Neutrophil (primary cell): Measurements from ENCODE around the gene SLC8B1.

ENCODE experiments used
- H3K27ac ChIP-seq: fragments of 200-600 bp; sonication (generic); 2 replicates; pipeline ENCODE4 v1.5.1; 2016; ENCODE audit warnings: mild to moderate bottlenecking, moderate library complexity
- H3K27me3 ChIP-seq: fragments of 200-600 bp; sonication (generic); 2 replicates; pipeline ENCODE4 v1.6.0; 2016; ENCODE audit warnings: mild to moderate bottlenecking
- H3K36me3 ChIP-seq: fragments of 200-600 bp; sonication (generic); 2 replicates; pipeline ENCODE4 v1.5.1; 2017
- H3K4me1 ChIP-seq, 2 experiments: fragments of 200-600 bp in 1 of 2; sonication (generic) in 1 of 2; 1 replicate in 1 of 2; 2 replicates in 1 of 2; pipeline versions ENCODE4 v1.5.1 to v1.6.1; 2013 to 2016; ENCODE audit warnings: low read depth in 1 of 2, low read length in 1 of 2, mild to moderate bottlenecking in 1 of 2, moderate library complexity in 1 of 2; ENCODE audit not compliant: control insufficient read depth in 1 of 2, insufficient read depth in 1 of 2
- H3K4me3 ChIP-seq, 2 experiments: fragments of 200-600 bp in 1 of 2; sonication (generic) in 1 of 2; 1 replicate in 1 of 2; 2 replicates in 1 of 2; pipeline ENCODE4 v1.5.1; 2013 to 2016; ENCODE audit warnings: low read depth in 1 of 2, low read length in 1 of 2, mild to moderate bottlenecking in 1 of 2, moderate library complexity in 1 of 2
- H3K9me3 ChIP-seq: fragments of 200-600 bp; sonication (generic); 2 replicates; pipeline ENCODE4 v1.5.1; 2016
- CTCF ChIP-seq: fragments of 200-600 bp; sonication (generic); IDR thresholded peaks from 2 replicates; pipeline ENCODE4 v1.5.1; 2016; ENCODE audit warnings: antibody characterized with exemption

Gene SLC8B1

GRCh38 chr12:113297621-113298471, 37.1 kb downstream of the SLC8B1 start:
- peaks cover 67% of the 10 kb centered on the region for H3K36me3 ChIP-seq
- H3K9me3 ChIP-seq = no peaks in the 10 kb centered on the region
- no peak overlapping the region for H3K27ac ChIP-seq
- TF ChIP-seq CTCF = no peak
- no peaks in the 10 kb centered on the region for H3K27me3 ChIP-seq
- no peak overlapping the region for H3K4me3 ChIP-seq
- H3K4me1 ChIP-seq = peaks cover under 1 to 4% of the 10 kb centered on the region in 2 experiments

DNA sequence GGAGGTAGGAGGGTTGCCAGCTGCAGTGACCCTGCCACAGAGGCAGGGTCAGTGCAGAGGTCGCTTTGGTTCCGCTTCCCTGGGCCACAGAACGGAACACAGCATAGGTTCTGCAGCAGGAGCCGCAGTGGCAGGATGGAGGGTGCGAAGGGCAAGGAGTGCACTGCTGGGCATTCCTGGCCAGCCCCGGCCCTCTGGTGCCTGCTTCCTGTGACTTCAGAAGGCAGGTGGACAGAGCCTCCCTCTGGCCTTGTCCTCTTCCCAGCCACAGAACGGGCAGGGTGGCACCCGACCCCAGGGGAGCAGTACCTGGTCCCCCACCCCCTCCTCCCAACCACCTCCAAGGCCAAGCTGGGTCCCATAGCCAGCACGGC, 37.7 kb downstream of the SLC8B1 start:
- H3K27me3 ChIP-seq = no peaks in the 10 kb centered on the region
- H3K27ac ChIP-seq = no peak overlapping the region
- H3K4me1 ChIP-seq = no peaks in the 10 kb centered on the region
- no peak for TF ChIP-seq CTCF
- H3K4me3 ChIP-seq = no peak overlapping the region
- peaks cover 69% of the 10 kb centered on the region for H3K36me3 ChIP-seq
- no peaks in the 10 kb centered on the region for H3K9me3 ChIP-seq

DNA sequence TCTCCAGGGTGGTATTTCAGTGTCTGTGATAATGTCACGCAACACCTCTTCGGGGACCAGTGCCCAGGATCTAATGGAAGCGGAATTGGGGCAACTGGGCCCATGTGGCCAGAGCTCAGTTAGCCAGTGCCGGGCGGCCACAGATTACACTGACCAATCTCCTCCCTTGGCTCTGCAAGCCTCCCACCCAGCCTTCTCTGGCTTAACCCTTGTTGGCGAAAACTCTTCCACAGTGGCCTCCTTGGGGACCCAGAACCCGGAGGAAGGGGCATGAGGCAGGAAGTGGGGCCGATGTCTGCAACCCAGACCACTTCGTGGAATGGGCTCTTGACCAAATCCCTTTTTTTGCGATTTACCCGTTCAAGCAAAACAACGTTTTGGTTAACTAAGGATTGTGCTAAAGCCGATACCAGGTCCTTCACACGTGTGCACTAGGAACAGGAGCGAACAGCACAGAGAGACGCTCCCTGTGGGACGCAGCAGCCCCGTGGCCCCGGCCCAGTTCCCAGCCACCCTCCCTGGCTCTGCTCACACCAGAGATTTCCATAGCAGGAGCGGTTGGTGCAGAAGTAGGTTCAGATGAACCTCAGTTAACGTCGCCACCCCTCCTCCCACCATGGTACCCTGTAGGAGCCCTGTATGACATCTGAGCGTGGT, 38.2 kb downstream of the SLC8B1 start:
- H3K4me1 ChIP-seq = no peaks in the 10 kb centered on the region
- H3K36me3 ChIP-seq = peaks cover 65% of the 10 kb centered on the region
- no peak for TF ChIP-seq CTCF
- H3K27me3 ChIP-seq = no peaks in the 10 kb centered on the region
- no peak overlapping the region for H3K4me3 ChIP-seq
- no peaks in the 10 kb centered on the region for H3K9me3 ChIP-seq
- no peak overlapping the region for H3K27ac ChIP-seq

- Histone ChIP-seq H3K9me3 (no peaks in the 10 kb centered on the region), H3K4me1 (no peaks in the 10 kb centered on the region), H3K27ac (no peak overlapping the region), H3K27me3 (no peaks in the 10 kb centered on the region), H3K36me3 (peaks cover 67% of the 10 kb centered on the region), H3K4me3 (no peak overlapping the region)
- TF ChIP-seq CTCF = no peak
Measured at GRCh38 chr12:113295886-113296556, 38.9 kb downstream of the SLC8B1 start.

GRCh38 chr12:113293100-113293499, 41.8 kb downstream of the SLC8B1 start:
- no peaks in the 10 kb centered on the region for H3K4me1 ChIP-seq
- no peaks in the 10 kb centered on the region for H3K9me3 ChIP-seq
- H3K36me3 ChIP-seq = peaks cover 48% of the 10 kb centered on the region
- H3K27me3 ChIP-seq = no peaks in the 10 kb centered on the region
- H3K4me3 ChIP-seq = no peak overlapping the region
- TF ChIP-seq CTCF = no peak
- H3K27ac ChIP-seq = no peak overlapping the region
